ENCODE results near the gene PHF13. TPM values are rescaled to one million over a fixed set of nuclear protein-coding genes. Genes with fewer than 3 reads are reported as not detected.

Gene PHF13
- total and polyA plus RNA-seq, 2 of the 4 experiments (the other 2 are of a cell fraction), result 7.3 to 9.8 TPM

- H2BK5ac ChIP-seq (ENCODE audit: low read depth, low read length, poor library complexity, severe bottlenecking), result peak overlapping the region; percentile 96
- H3K9me3 ChIP-seq (ENCODE audit: control insufficient read depth, insufficient read depth, low read length), result no peaks in the 10 kb centered on the region
- peak overlapping the region; percentile 84 for H3K23ac ChIP-seq (ENCODE audit: low read depth, low read length)
- peak; percentile 16 for ATAC-seq (ENCODE audit: low read depth)
- H3K27ac ChIP-seq (ENCODE audit: insufficient read depth, low read length), result peak overlapping the region; percentile 95
- intact Hi-C loops (cut with micrococcal nuclease) (loop anchor here (1.0 kb wide), 1 partner anchor 9 kb away; the partner anchor contains the start of gene PHF13), in situ Hi-C loops (cut with MboI; ENCODE audit: low sequenced_read_pairs) (no loop called here), dilution Hi-C loops (cut with HindIII; ENCODE audit: low sequenced_read_pairs, unreplicated experiment) (no loop called here)
- peak overlapping the region; percentile 85 for H3K4ac ChIP-seq (ENCODE audit: low read depth, low read length)
- H3K56ac ChIP-seq (ENCODE audit: extremely low read depth, insufficient read depth, low read length), result peak overlapping the region; percentile 94
- ChIA-PET CTCF (no interaction called here), POLR2A (ENCODE audit: unreplicated experiment) (no interaction called here)
- DNase-seq, result peak; percentile 86
- peak overlapping the region; percentile 96 for H4K91ac ChIP-seq (ENCODE audit: insufficient read depth, low read depth, low read length)
- BruUV-seq (replicated peaks), result no TSS peak
- H4K20me1 ChIP-seq (ENCODE audit: insufficient read depth, low read length), result peaks cover 34% of the 10 kb centered on the region
- TF ChIP-seq ELK1 (IDR thresholded peaks at IDR 0.05; ENCODE audit: borderline replicate concordance, low read depth, low read length), result no peak
- TF ChIP-seq MXI1 (IDR thresholded peaks at IDR 0.05; ENCODE audit: borderline replicate concordance, low read depth, low read length), result peak; percentile 87; the same call in 1 of the 2 replicates
- TF ChIP-seq RAD21 (IDR thresholded peaks at IDR 0.05; ENCODE audit: low read length), result no peak
- TF ChIP-seq RFX5 (IDR thresholded peaks at IDR 0.05; ENCODE audit: low read depth, low read length), result no peak
- TF ChIP-seq NFE2L2 (IDR thresholded peaks at IDR 0.05; ENCODE audit: low read depth, low read length), result no peak
- TF ChIP-seq POLR2A (IDR thresholded peaks at IDR 0.05; ENCODE audit: low read depth, low read length), result no peak
- TF ChIP-seq MAFK (IDR thresholded peaks at IDR 0.05; ENCODE audit: low read depth, low read length), result 0 out of 2 replicates have a peak, but pooled peaks have one; percentile 29
- TF ChIP-seq CEBPB (IDR thresholded peaks at IDR 0.05; ENCODE audit: low read depth, low read length), result peak; percentile 91
- peak; percentile 67; the same call in 1 of the 2 replicates for TF ChIP-seq USF2 (IDR thresholded peaks at IDR 0.05; ENCODE audit: low read depth, low read length)
- H3K4me3 ChIP-seq (ENCODE audit: insufficient read depth, low read depth, low read length), result no peak overlapping the region
- H4K8ac ChIP-seq (ENCODE audit: low read depth in 2 of 2, low read length in 2 of 2), result peak overlapping the region; percentile 98
- H2AK9ac ChIP-seq (replicated peaks; ENCODE audit: low read depth, low read length, poor library complexity), result peak overlapping the region; percentile 88
- peak overlapping the region; percentile 89 for H2BK15ac ChIP-seq (ENCODE audit: low read depth, low read length)
- peak overlapping the region; percentile 96 for H2AFZ ChIP-seq (replicated peaks; ENCODE audit: low read length, poor library complexity)
- H3K79me1 ChIP-seq (ENCODE audit: low read depth in 1 of 2, low read length in 2 of 2), result peaks cover 0 to 37% of the 10 kb centered on the region in 2 experiments; a peak in 2 of 4 replicates
- peak overlapping the region; percentile 95 for H2BK120ac ChIP-seq (ENCODE audit: low read depth, low read length)
- H3K9ac ChIP-seq (ENCODE audit: low read depth, low read length), result peak overlapping the region; percentile 81
- peak overlapping the region; percentile 80 for H2BK20ac ChIP-seq (ENCODE audit: low read depth, low read length)
- peak overlapping the region; percentile 79 for H2AK5ac ChIP-seq (ENCODE audit: low read depth, low read length)
- peak overlapping the region; percentile 96 for H4K5ac ChIP-seq (ENCODE audit: low read depth, low read length)
- H3K4me2 ChIP-seq (ENCODE audit: low read depth, low read length), result peak overlapping the region; percentile 75
- H3K4me1 ChIP-seq (ENCODE audit: control insufficient read depth, insufficient read depth, low read length), result peaks cover 14% of the 10 kb centered on the region
- peak overlapping the region; percentile 95 for H3K14ac ChIP-seq (replicated peaks; ENCODE audit: low read depth, low read length)
- no peaks in the 10 kb centered on the region for H3K27me3 ChIP-seq (ENCODE audit: control insufficient read depth, insufficient read depth, low read length)
- WGBS, 2 experiments (ENCODE audit: extremely low coverage in 2 of 2, insufficient read length in 1 of 2), result 10% methylated on average over 15 of the region's 19 CpGs; no CpG with 5 or more reads in 1 of the 2 experiments
- peaks cover 3% of the 10 kb centered on the region; the same call in 1 of the 2 replicates for H3K36me3 ChIP-seq (ENCODE audit: control insufficient read depth, insufficient read depth, low read length)
- H3K9me1 ChIP-seq (ENCODE audit: insufficient read depth, low read length), result peaks cover 10% of the 10 kb centered on the region
- H3K18ac ChIP-seq (ENCODE audit: low read depth, low read length), result peak overlapping the region; percentile 81
Measured at GRCh38 chr1:6603915-6604558, 9.5 kb upstream of the PHF13 start.
